OCI-M2 (cell line): ENCODE results near the gene BPTF.
"Not testable (repeated sequence)": the region's sequence is repeated elsewhere in the genome, so short reads cannot be mapped to it uniquely, and the experiment has no call there.

Experiments
- DNase-seq: peaks from one replicate; lab custom pipeline; 2025; ENCODE audit not compliant: unreplicated experiment; lab: John Stamatoyannopoulos, UW

Gene BPTF

DNA sequence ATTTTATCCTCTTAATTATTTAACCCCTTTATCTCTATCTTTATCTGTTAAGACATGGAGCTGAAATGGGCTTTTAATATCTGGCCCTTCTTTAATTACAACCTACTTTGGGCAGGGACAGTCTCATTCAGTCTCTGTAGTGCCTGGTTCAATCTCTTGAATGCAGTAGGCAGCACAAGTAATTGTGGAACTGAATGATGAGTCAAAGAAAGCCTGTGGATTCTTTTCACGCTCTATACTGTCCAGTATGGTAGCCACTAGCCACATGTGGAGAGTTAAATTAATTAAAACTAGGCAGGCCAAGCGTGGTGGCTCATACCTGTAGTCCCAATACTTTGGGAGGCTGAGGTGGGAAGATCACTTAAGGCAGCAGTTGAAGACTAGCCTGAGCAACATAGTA lies 9.3 kb downstream of the BPTF start:
- no peak for DNase-seq

DNA sequence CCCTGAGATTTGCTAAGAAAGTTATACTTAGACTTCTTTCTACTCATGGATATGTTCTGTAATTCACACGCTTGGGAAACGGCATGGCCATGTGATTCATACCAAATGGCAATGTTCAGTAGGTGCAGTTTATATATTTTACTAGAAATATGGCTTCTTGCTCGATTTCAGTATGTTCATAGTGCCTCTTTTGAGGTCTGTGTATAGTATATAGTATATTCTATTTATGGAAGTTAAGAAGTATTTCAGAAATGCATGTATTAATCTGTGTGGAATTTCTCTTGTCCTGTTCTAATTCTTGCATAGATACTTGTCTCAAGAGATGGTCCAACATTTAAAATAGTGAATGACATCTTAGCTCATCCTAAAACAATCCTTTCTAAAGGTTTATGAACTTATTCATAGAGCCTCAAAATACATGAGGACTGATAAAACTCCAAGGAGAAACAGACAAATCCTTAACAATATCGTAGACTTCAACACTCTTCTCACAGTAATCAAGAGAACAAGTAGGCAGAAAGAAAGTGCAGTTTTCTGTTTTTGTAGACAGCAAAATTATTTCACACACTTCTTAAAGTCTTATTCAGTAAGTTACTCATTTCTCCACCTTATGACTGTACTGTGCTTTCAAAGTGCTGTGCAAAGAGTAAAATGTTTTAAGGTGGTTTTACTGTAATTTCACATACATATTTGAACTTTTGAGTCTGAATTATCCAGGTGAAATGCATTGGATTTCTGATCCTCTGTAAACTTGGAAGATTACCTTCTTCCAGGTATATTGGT lies 11.1 kb downstream of the BPTF start:
- no peak for DNase-seq

DNA sequence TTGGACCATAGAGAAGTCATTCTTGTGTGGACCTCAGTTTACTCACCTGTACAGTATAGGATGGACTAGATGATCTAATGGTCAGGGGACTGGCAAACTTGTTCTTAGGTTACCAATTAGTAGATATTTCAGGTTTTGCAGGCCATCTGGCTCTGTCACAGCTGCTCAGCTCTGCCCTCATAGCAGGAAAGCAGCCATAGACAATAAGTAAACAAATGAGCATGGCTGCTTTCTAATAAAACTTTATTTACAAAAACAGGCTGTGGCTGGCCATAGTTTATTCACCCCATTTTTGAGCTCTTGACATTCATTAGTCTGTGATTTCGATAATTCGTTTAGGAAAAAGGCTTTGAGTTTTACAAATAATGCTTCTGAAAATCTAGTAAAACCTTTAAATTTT lies 12.7 kb downstream of the BPTF start:
- no peak for DNase-seq

DNA sequence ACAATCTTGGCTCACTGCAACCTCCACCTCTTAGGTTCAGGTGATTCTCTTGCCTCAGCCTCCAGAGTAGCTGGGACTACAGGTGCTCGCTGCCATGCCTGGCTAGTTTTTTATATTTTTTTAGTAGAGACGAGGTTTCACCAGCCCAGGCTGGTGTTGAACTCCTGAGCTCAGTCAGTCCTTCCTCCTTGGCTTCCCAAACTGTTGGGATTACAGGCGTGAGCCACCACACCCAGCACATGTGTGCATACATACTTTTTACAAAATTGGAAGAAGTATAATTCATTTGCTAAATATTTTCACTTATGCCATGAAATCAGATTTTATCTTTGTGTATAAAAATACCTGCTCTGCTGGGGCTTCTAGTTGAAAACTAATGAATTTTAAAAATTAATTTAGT lies 13.2 kb downstream of the BPTF start:
- no peak for DNase-seq

DNA sequence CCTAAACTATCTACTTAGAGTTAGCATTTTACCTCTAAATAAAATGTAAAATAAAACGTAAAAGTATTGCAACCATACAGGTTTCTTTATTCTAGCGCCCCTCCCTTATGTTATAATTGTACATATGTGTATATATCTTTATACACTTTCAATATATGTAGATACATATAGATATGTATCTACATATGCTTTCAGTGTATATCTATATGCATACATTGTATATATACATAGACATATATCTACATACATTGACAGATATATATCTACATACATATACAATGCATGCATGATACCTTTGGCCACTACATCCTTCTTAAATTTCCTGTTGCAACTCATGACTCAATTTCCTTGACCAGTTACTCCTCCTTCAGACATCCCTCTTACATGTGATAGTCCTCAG lies 16.7 kb downstream of the BPTF start:
- DNase-seq = no peak

DNA sequence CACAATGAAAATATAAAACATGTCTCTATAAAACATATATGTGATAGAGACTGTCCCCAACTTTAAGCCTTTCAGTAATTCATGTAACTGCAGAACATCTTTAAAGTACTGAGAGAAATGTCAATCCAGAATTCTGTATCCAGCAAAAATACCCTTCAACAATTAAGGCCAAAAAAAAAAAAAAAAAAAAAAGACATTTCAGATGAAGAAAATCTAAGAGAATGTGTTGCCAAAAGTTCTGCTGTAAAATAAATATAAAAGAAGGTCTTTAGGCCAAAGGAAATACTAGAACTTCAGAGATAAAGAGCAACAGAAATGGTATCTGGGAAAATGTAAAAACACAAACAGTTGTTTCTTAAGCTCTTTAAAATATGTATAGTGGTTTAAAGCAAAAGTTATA lies 17.3 kb downstream of the BPTF start:
- no peak for DNase-seq

DNA sequence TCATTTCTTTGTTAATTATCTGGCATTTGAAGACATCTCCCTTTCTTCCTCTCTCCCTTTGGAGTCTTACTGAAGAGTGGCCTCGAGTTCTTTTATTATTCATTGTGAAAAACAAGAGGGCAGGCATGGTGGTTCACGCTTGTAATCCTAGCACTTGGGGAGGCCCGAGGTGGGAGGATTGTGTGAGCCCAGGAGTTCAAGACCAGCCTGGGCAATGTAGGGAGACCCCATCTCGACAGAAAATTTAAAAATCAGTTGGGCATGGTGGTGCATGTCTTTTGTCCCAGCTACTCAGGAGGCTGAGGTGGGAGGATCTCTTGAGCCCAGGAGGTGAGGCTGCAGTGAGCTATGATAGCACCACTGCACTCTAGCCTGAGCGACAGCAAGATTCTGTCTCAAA lies 20.1 kb downstream of the BPTF start:
- DNase-seq = no peak

DNA sequence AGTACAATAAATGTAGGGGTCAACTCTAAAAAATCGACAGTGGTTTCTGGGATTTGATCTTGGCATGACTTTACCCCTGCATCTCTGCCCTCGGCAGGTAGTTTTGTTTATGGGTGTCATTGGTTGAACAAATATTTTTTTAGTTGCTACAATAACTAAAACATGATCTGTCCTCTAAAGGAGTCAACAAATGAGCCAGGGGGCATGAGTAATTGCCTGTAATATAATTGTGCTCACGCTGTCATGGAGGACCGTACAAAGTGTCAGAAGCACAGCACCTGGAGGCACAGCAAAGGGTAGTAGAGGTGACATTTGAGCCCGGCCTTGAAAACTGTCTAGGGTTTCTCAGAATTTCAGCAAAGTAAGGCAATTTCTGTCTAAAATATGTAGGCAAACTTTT lies 22.9 kb downstream of the BPTF start:
- DNase-seq = not testable (repeated sequence)

DNA sequence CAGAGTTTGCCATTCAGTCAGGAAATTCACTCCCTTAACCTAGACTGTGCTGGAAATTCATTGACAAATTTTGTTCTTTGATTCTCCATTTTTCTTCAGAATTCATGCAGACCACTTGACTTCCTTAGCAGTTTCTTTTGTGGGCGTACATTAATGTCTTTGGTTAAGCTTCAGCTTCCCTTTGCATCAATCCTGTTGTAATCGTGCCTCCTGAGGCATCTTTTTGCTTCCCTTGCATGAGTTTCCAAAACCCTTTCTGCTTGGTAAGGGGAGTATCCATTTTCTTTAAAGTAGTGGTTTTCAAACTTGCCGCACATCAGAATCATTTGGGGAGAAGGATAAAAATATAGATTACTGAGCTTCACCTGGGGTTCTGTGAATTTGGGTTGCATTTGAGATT lies 23.5 kb downstream of the BPTF start:
- DNase-seq = not testable (repeated sequence)

DNA sequence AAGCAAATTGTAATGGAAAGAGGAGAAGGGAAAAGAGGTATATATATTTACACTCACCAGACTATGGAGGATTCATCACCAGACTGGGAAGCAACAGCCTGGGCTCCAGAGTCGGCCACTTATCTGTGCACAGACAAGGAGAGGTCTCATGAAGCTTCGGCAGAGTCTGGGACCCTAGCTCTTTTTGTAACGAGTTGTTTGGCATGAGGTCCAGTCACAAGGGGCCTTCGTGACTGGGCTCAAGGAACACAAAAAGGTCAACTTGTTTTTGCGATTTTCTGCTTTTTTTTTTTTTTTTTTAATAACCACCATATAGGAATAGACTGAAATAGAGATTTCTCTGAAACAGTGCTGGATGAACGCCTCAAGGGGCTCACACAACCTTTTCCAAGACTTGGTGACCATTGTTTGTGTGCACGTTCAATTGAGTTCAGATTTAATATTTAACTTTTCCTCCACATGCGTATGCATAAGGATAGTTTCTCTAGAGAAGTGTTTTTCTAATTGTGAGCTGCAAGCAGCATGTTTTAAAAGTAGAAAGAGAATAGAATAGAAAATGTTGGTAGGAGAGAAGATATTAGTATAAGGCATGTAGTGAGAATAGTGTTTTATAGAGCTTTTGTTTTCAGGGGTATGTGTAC lies 25.8 kb downstream of the BPTF start:
- no peak for DNase-seq

DNA sequence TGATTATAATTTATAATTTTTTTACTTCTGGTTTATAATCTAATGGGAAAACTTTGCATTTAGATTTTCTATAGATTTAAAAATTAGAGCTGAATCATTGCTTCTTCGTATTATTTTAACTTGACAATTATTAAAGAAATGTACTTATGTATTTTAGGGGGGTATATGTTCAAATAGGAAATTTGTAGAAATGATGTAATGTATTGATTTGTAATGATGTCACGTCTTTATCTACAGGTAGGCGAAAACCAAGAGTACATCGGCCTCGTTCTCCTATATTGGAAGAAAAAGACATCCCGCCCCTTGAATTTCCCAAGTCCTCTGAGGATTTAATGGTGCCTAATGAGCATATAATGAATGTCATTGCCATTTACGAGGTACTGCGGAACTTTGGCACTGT lies 28.4 kb downstream of the BPTF start:
- DNase-seq = no peak

DNA sequence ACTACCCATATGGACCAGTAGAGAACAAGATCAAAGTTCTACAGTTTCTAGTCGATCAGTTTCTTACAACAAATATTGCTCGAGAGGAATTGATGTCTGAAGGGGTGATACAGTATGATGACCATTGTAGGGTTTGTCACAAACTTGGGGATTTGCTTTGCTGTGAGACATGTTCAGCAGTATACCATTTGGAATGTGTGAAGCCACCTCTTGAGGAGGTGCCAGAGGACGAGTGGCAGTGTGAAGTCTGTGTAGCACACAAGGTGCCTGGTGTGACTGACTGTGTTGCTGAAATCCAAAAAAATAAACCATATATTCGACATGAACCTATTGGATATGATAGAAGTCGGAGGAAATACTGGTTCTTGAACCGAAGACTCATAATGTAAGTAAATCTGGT lies 29.1 kb downstream of the BPTF start:
- no peak for DNase-seq

DNA sequence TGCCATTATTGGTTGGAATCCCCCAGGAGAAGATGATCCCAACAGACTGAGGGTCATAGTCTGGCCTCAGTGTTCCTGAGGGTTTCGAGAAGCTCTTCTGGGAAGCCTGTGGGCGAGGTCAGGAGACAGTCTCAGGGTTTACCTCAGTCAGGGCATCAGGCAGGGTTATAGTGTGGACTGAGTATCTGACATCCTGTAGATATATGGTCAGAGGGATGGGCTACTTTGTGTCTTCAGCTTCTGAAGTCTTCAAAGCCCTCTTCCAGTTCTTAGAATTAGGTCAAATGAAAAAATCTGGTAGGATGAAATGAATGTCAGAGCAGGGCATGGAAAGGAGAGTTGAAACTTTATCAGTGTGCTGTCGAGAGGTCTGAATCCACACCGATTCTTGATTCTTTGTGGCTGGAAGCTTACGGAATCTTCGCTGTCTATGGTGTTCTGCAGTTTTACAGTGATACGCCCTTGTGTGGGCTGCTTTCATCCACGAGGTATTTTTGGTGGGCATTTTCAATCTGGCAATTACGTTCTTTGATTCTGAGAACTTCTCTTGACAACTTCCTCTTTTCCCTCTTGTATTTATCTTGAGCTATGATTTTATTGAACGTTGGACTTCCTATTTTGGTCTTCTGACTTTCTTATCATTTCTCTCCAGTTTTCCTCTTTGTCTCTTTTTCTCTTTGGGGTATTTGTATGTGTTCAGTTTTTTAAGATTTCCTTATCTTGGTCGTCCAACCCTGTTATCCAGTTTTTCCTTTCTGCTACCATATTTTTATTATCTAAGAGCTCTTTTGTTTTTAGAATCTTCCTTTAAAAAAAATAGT lies 30.4 kb downstream of the BPTF start:
- no peak for DNase-seq

DNA sequence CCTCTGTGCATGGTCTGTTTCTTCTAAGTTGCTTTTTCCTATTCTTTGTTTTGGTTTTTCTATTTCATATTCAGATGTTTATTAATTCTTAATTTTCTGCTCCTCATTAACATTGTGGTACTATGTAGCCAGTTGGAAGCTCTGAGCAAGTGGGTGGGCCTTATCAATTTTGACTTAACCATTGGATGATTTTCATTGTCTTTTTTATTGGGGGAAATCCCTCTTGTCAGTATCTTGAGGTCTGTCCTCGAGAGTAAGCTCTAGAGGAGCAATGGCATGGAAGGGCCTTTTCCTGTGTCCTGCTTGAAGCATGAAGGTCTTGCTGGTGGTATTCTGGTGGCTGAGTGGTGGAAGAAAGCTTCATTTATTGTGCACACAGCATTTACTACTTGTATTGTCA lies 31.1 kb downstream of the BPTF start:
- not testable (repeated sequence) for DNase-seq

DNA sequence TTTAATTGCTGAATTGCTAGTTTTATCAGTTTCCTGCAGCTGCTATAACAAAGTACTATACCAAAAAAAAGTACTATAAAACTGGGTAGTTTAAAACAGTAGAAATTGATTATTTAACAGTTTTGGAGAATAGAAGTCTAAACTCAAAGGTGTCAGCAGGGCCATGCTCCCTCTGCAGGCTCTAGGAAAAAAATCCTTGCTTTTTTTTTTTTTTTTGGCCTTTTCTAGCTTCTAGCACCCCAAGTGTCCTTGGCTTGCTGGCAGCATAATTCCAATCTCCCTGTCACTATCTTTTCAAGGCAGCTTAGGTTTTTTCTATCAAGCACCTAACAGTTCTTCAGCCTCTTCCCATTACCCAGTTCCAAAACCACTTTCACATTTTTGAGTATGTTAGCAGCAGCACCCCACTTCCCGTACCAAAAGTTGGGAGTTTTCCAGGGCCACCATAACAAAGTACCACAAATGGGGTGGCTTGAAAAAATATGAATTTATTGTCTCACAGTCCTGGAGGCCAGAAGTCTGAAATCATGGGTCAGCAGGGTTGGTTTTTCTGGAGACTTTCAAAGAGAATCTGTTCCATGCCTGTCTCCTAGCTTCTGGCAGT lies 37.4 kb downstream of the BPTF start:
- DNase-seq = no peak

DNA sequence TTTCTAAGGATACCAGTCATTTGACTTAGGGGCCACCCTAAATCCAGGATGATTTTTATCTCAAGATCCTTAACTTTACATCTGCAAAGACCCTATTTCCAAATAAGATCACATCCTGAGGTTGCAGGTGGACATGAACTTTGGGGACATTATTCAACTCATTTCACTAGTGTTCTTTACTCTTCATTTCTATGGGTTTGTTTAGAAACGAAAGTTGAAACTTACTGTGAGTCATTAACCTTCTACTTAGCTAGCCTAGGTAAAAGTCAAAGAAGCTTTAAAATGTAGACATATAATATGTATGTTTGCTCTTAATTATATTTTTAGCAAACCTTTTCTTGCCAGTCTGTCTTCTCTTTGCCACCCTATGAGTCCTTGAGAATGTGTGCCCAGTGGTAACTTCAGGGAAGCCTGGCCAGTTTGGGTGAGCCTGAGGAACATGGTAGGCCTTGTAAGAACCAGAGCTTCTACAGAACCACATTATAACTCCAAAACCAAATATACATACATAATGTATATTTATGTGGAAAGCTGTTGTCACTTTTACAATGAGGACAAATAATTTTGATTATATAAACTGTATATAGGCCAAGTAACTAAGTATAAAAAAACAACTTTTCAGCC lies 38.4 kb downstream of the BPTF start:
- no peak for DNase-seq

DNA sequence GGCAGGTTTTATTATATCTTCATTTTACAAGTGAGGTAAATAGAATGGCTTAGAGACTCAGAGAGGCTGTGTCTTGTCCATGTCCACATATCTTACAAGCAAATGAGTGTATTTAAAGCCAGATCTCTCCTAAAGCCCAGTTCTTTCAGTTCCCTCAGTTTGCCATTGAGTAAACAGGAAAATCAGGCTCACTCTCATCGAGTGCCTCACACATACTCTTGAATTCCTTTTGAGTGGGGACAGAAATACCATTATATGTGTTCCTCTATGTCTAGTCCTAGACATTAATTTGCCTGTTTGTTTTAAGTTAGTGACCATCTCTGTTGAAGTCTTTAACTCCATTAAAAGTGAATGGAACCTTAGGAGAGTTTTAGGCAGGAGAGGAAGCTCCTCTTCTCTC lies 40.1 kb downstream of the BPTF start:
- no peak for DNase-seq

DNA sequence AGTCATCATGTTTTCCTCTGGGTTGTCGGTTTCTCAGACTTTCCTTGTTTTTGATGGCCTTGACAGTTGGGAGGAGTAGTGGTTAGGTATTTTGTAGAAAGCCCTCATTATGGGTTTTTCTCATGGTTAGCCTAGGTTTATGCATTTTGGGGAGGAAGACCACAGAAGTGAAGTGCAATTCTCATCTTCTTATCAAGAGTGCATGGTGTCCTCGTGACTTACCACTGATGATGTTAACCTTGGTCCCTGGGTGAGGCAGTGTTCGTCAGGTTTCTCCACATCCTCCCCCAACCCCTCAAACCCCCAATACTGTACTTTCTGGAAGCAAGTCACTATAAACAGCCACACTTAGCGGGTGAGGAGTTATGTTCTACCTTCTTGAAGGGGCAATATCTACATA lies 42.3 kb downstream of the BPTF start:
- no peak for DNase-seq

DNA sequence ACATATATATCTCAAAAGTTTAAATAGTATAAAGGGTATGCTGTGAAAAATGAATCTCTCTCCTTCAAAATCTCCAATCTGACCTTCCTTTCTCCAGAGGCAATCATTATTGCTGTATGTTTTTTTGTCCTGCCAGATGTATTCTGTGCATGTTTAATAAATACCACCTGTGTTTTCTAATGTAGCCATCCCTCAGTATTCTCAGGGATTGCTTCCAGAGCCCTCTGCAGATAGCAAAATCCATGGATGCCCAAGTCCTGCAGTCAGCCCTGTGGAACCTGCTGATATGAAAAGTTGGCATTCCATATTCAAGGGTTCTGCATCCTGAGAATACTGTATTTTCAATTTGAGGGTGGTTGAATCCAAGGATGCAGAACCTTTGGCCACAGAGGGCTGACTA lies 42.9 kb downstream of the BPTF start:
- DNase-seq = no peak

DNA sequence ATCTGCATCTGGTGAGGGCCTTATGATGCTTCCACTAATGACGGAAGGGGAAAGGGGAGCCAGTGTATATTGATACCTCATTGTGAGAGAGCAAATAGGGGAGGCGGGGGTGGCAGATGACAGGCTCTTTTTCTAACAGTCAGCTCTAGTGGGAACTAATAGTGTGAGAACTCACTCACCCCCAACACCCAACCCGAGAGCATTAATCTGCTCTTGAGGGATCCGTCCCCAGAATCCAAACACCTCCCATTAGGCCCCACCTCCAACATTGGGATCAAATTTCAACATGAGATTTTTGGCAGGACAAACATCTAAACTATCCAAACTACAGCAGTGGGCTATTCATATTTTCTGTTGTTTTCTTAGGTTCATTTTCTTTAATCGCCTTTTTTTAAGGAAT lies 54.4 kb downstream of the BPTF start:
- DNase-seq = no peak

DNA sequence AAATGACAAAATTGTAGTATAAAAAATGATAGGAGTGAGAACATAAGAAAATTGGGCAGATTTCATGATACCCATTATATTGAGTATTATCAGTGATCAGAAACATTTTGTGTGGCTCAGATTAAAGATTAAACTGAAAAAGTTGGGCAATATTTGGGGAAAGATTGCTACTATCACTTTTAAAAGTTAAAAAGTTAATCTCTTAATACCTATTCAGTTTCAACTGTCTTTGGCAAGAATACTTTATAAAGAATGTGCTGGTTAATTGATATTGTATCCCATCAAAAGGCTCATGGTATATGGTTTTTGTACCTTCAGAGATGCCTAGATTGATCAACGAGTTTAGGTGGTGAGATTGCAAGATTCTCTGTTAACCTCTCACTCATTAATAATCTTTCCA lies 55.8 kb downstream of the BPTF start:
- DNase-seq = no peak
